GM18517 (cell line): ENCODE data around the gene C1orf159.
"Not testable (repeated sequence)": the region's sequence is repeated elsewhere in the genome, so short reads cannot be mapped to it uniquely, and the experiment has no call there.

Source experiments
- ATAC-seq: cut with Tn5 transposase; IDR thresholded peaks from one replicate; pipeline ENCODE4 v1.9.1; 2021; ENCODE audit warnings: mild to moderate bottlenecking, moderate library complexity; ENCODE audit not compliant: unreplicated experiment

C1orf159 gene

GRCh38 chr1:1119272-1119890, 3.5 kb upstream of the C1orf159 start:
- no peak for ATAC-seq

- ATAC-seq, result no peak
These were observed 3.0 kb upstream of the C1orf159 start for GRCh38 chr1:1118876-1119220.

- no peak for ATAC-seq
These were observed 2.4 kb upstream of the C1orf159 start for GRCh38 chr1:1118011-1118875.

GRCh38 chr1:1117469-1117831, 1.6 kb upstream of the C1orf159 start:
- ATAC-seq, result no peak

- no peak for ATAC-seq
These were observed 996 bp upstream of the C1orf159 start for GRCh38 chr1:1116701-1117468.

- ATAC-seq, result no peak
These were observed 628 bp downstream of the C1orf159 start for GRCh38 chr1:1115136-1115785.

GRCh38 chr1:1114431-1114830, 1.5 kb downstream of the C1orf159 start:
- no peak for ATAC-seq

- ATAC-seq, result no peak
These were observed 3.5 kb downstream of the C1orf159 start for GRCh38 chr1:1112237-1112985.

GRCh38 chr1:1111516-1112236, 4.2 kb downstream of the C1orf159 start:
- no peak for ATAC-seq

- no peak for ATAC-seq
These were observed 5.3 kb downstream of the C1orf159 start for GRCh38 chr1:1110561-1110971.

GRCh38 chr1:1109743-1110142, 6.1 kb downstream of the C1orf159 start:
- ATAC-seq, result no peak

- no peak for ATAC-seq
These were observed 9.2 kb downstream of the C1orf159 start for GRCh38 chr1:1106510-1107221.

- ATAC-seq, result not testable (repeated sequence)
These were observed 11.7 kb downstream of the C1orf159 start for GRCh38 chr1:1104152-1104551.

GRCh38 chr1:1101503-1101902, 14.4 kb downstream of the C1orf159 start:
- ATAC-seq, result no peak

GRCh38 chr1:1100296-1100695, 15.6 kb downstream of the C1orf159 start:
- no peak for ATAC-seq

- no peak for ATAC-seq
These were observed 16.2 kb downstream of the C1orf159 start for GRCh38 chr1:1099506-1100183.

GRCh38 chr1:1098681-1099421, 17.0 kb downstream of the C1orf159 start:
- ATAC-seq, result no peak

- not testable (repeated sequence) for ATAC-seq
These were observed 19.8 kb downstream of the C1orf159 start for GRCh38 chr1:1096136-1096535.
